Activated CD4-positive, alpha-beta T cell treated with anti-CD3 and anti-CD28 coated beads, Interleukin-2, Interleukin-4, amounts not matched to agents 100 ng/mL and 50 ng/mL, durations not matched to agents 16 hours and 8 hours (primary cell): Measurements from ENCODE around the gene SUPT3H.
A peak's percentile ranks its signal among the peaks of the same experiment; 100 is the strongest.

Source experiments
- DNase-seq: peaks from one replicate; pipeline ENCODE4 v3.0.0-alpha.2; 2020; ENCODE audit warnings: low spot score

The SUPT3H gene

GRCh38 chr6:45388328-45388727 is 10.6 kb upstream of the SUPT3H start:
- DNase-seq = no peak

DNA sequence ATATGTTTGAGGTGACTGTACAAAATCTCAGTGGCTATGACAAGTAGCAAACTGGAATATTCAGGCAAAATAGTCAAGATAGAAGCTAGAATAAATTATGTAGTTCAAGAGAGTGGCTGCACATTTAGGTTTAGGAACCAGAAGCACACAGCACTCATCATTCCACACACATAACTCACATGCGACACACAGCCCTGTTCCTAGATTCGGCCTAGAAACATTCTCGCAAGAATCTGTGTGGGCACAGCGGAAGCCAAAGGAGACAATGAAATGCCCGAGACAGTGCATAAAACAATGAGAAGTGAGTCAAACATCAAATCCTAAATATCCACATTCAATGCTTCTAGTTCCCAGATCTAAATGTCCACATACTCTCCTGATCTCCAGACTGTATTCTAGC is 9.5 kb upstream of the SUPT3H start:
- no peak for DNase-seq

DNA sequence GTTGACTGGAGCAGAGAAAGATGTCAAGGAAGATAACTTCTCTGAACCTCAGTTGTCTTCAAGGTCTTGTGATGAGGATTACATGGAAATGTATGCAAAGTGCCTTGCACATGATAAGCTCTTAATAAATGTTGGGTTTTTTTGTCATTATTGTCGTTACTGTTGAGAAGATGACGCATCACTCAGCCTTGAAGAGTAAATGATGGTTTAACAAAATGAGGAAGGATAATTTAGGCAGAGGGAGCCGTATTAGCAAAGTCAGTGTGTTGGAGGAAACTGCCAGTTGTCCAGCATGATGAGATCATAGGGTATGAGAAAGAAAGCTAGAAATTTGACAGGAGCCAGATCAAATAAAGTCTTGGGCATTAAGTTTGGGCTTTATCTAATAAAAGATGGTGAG is 8.8 kb upstream of the SUPT3H start:
- DNase-seq = no peak

DNA sequence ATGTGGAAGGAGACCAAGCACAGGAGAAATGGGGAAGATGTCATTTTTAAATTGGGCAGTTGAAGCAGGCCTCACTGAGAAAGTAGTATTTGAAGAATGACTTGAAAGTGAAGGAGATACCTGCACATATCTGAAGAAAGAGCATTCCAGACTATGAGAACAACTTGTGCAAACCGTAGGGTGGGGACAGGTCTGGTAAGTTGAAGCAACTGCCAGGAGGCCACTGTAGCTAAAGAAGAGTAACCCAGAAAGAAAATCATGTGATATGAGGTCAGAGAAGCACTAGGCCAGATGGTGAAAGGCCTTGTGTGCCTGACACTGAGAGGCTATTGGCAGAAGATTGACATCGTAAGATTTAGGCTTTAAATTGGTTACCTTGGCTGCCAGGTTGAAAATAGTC is 4.7 kb upstream of the SUPT3H start:
- no peak for DNase-seq

DNA sequence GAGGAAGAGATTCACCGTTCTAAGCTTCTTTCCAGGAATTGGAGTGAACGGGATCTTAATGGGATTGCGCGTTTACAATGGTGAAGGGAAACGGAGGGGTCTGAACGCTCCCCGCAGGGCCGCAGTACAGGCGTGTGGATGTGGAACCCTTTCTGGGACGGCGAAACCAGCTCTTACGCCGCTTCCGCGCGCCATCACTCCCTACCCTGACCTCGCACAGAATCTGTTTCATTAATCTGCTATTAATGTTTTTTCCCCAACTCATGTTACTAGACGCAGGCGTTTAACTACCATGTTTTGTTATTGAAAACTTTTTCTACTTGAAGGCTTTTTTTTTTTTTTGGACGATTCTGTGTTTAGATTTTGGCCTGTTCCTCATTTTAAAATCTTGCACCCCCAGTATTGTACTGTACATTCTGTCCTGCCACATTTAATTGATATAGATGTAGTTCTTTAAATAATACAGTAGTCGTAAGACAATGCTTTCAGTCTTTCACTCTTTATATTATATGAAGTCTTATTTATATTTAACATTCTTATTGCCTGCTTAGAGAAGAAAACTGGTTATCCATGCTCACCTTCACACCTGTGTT is 696 bp upstream of the SUPT3H start:
- DNase-seq = peak; percentile 40

DNA sequence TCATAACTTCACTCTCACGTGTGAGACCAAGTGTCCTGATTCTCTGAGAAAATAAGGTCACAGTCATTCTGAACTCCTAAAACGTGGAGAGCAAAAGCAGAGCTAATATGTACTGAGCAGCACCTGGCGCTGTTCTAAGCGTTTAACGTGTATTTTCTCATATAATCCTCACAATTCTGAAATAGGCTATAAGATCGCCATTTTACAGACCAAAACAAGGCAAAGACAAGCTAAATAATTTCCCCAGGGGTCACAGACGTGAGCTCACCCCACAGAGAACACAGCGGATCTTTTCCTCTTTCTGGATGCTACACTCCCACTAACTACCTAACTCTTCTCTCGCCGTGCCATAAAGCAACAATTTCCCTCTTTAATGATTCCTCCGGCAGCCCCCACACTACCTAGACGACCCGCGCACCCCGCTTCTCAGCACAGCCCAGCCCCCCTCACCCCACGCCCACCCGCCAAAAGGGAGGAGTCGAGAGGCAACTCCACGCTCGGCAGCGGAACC is 636 bp downstream of the SUPT3H start:
- peak; percentile 19 for DNase-seq

DNA sequence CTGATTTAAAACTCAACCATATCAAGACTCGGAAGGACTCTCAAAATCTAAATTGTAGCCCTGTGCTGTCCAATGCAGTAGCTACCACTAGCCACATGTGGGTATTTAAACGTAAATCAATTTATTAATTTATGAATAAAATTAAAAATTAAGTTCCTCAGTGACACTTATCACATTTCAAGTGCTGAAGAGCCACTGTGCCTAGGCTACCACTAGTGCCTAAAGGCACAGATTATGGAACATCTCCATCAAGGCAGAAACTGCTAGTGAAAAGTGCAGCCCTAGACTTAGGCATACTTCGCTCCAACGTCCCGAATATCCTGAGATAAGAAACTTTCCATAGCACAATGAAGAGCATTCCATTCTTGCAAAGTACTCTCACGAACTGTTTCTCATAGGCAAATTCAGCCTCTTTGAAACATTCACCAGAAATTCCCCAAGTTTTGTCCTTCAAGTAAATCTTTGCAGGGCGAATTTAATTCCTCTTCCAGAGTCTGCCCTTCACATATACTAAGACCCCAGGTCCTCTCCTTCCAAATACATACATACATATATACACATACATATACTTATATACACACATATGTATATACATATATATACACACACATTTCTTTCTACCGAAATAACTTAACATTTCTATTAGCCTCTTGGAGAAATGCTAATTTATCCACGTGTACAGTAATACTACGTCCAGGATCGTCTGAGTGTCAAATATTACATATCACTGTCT is 1.3 kb downstream of the SUPT3H start:
- no peak for DNase-seq

DNA sequence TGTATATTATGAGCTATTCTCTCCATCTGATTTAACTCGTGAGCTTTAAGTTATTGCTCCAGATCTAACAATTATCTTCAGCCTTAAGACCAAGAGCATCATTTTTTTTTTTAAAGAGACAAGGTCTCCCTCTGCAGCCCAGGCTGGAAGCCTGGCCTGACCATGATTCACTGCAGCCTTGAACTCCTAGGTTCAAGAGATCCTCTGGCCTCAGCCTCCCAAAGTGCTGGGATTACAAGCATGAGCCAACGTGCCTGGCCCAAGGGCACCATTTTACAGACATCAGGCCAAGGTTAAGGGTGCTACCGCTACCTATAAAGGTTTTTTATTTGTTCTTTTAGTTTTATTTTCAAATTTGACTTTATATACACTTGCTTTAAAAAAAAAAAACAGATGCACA is 2.3 kb downstream of the SUPT3H start:
- DNase-seq = no peak

DNA sequence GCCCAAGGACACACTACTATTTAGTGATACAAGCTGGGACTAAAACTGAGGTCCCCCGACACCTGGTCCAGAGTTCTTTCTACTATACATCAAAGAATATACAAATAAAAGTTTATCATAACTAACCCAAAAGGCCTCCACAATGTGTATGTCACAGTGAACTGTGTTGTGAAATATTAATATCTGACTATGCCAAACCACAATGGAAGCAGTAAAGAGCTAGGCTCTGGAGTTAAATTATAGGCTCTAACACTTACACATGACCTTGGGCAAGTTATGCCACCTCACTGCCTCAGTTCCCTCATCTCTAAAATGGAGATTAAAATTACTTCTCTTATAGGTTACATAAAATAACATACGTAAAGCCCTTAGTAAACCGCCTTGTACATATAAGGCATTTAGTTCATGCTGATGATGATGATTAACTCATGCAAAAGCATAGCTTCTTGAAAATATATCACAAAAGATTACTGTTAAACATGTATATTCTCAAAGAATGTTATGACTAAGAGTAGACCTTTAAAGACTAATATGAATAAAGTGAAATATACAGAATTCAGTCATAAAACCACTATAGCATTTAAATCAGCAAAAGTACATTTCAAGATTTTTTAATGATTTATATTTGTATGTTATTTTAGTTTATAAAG is 5.7 kb downstream of the SUPT3H start:
- DNase-seq = peak; percentile 14

DNA sequence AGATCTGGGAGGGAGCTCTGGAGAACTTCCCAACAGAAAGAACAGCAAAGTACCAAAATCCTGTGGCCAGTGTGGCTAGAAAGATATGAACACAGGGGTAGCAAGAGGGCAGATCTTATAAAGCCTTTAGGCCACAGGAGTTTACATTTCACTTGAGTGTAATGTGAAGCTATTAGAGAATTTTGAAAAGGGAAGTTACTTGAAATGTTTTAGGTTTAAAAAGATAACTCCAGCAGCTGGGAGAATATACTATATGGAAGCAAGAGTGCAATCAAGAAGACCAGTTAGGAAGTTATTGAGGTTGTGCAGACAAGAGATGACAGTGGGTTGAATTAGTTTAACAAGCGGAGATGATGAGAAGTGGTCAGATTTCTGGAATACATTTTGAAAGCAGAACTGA is 7.9 kb downstream of the SUPT3H start:
- no peak for DNase-seq

DNA sequence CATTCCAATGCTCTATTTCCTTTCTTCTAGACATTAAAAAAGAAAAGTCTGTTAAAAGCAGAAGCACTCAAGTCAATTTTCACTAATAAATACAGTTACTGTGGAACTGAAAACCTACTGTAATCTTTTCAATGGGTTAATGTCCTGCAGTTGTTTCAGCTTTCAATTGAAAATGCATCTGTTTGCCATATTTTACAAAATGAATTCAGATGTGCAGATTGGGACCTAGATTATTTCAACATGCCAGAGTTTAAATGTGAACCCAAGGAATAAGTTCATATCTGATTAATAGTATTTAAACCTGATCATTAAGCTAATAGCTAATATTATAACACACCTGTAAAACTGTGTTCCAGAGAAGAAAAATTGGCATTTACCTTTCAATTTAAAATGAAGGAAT is 9.7 kb downstream of the SUPT3H start:
- DNase-seq = no peak

DNA sequence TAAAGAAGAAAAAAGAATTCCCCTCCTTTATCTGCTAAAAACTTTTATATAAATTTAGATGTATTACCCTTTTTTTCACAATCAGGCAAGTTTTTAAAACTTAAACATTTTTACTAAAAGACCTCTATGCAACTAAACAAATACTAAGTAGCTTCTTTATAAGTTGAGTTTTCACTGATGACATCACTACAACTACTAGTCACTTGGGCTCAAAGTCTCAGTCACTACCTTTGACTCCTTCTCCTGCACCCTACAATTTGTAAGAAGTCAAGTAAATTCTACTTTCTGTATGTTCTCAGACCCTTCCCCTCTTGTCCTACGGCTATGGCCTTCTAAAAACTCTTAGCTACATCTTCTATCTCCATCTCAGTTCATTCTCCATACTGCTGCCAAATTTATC is 11.2 kb downstream of the SUPT3H start:
- DNase-seq = no peak

DNA sequence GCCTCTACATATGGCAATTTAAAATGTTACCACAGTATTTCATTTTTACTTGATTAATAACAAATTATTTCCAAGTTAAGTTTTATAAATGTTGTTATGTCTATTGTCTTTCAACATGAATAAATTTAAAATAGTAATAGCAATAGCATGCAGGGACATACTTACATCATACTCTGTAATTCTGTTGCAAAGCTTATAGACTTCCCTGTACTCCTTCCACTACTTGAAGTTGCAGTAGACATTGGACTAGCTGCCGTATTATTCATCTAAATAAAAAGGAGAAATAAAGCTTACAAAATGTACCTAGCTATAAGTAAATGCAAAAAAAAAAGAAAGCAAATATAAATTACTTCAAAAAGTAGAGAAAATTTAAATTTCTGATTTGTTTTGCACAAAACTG is 12.7 kb downstream of the SUPT3H start:
- DNase-seq = no peak

- no peak for DNase-seq
Observed at GRCh38 chr6:45364466-45364865, 13.3 kb downstream of the SUPT3H start.

DNA sequence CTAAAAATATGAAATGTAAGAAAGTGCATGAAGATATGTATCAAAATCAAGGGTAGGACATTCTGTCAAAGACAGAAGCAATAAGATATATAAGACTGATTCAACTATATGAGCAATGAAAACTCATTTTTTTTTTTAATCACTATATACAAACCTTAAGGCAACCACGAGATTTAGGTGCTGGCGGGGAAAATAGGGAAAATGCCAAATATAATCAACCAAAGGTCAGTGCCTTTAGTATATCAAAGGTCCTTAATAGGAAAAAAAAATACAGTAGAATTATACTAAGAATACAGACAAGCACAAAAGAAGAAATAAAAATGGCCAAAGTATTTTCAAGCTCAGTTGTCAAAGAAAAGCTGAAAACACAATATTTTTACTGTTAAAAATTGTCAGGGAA is 24.1 kb downstream of the SUPT3H start:
- DNase-seq = no peak

DNA sequence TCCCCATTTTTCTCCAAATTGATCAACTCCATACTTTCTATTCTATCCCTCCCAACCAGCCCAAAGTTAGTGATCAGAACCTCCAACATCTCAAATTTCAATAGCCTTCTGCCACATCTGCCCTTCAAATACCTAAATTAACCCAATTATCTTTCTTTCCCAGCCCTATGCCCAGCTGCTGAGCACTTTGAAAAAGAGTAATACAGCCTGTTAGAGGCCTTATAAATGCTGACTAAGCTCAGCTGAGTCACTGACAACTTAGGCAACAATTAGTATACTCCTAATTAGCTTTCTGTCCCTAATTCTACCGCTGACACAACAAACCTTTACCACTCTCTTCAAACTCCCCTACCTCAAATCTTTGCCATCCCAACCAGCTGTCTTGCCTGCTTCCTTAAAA is 26.1 kb downstream of the SUPT3H start:
- DNase-seq = no peak

DNA sequence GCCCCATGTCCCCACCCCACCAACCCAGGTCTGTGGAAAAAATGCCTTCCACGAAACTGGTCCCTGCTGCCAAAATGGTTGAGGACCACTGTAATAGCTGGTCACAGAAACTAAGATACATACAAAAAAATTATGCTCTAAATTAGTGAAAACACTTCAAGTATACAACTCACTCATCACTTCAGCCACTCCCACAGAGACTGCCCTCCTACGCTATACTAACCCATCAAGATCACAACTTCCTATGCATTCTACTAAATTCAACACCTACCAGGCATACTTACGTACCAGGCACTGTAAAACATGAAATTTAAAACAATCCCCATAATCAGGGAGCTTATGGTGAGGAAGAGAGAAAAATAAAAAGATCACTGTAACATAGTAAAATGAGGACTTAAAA is 26.7 kb downstream of the SUPT3H start:
- no peak for DNase-seq

- no peak for DNase-seq
Observed at GRCh38 chr6:45350186-45350710, 27.5 kb downstream of the SUPT3H start.

- DNase-seq = no peak
Observed at GRCh38 chr6:45344900-45345299, 32.8 kb downstream of the SUPT3H start.

DNA sequence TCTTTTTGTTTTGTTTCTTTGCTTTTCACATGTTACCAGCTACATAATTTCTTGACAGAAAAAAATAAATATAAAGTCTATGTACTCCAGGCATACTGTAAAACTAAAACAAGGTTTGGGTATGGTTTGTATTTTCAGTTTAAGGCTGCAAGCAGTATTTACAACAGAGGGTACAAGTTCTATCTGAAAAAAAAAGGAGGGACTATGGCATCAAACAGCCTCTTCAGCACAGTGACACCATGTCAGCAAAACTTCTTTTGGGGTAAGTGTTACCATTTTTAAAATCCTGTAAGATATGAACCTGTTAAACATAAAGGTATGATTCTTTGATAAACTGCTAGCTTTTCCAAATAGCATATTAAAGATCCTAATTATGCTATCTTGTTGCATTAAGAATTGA is 49.2 kb downstream of the SUPT3H start:
- DNase-seq = no peak

- DNase-seq = peak; percentile 5
Observed at GRCh38 chr6:45327956-45328522, 49.7 kb downstream of the SUPT3H start, which contains the start of gene RUNX2. TSS of gene RUNX2 (plus strand) at chr6:45328330. CDS start at chr6:45328727, 397 bp downstream.

DNA sequence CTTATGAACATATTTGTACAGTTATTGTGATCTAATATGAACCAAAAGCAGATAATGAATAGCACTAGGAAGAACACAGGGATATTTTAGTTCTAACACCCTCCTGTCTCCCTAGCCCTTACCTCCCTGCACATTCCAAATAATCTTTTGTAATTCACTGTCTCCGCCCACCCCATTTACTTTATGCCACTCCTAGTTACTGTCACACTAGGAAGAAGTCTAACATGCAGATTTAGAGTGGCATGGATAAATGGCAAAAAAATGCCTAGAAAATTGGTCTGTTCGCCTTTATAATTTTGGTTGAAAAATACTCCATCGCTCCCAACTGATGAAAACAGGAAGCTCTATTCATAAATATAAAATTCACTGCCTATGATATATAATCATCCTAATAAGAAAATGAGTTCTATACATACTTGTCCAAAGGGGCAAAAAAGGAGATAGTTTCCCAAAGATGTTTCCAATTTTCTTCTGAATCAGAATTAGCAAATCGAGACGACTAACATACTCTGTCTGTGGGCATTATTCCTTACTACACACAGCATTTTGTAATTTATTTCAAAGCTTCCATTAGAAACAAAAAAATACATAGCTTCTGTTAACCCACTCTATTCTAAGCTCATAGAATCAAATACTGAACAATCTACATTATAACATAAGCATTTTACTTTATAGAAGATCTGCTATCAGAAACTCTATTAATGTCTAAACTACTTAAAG is 50.9 kb downstream of the SUPT3H start:
- DNase-seq = no peak
